ENCODE results near the gene EPB41L5. TPM values are rescaled to one million over a fixed set of nuclear protein-coding genes. Genes with fewer than 3 reads are reported as not detected.

The EPB41L5 gene
- total and polyA plus RNA-seq, 9 of the 15 experiments (the other 6 are each of a cell fraction or from before 2014, with no cell fraction given): 2.3 to 14.1 (median 8.2) TPM

- TF ChIP-seq, protein P1, sequence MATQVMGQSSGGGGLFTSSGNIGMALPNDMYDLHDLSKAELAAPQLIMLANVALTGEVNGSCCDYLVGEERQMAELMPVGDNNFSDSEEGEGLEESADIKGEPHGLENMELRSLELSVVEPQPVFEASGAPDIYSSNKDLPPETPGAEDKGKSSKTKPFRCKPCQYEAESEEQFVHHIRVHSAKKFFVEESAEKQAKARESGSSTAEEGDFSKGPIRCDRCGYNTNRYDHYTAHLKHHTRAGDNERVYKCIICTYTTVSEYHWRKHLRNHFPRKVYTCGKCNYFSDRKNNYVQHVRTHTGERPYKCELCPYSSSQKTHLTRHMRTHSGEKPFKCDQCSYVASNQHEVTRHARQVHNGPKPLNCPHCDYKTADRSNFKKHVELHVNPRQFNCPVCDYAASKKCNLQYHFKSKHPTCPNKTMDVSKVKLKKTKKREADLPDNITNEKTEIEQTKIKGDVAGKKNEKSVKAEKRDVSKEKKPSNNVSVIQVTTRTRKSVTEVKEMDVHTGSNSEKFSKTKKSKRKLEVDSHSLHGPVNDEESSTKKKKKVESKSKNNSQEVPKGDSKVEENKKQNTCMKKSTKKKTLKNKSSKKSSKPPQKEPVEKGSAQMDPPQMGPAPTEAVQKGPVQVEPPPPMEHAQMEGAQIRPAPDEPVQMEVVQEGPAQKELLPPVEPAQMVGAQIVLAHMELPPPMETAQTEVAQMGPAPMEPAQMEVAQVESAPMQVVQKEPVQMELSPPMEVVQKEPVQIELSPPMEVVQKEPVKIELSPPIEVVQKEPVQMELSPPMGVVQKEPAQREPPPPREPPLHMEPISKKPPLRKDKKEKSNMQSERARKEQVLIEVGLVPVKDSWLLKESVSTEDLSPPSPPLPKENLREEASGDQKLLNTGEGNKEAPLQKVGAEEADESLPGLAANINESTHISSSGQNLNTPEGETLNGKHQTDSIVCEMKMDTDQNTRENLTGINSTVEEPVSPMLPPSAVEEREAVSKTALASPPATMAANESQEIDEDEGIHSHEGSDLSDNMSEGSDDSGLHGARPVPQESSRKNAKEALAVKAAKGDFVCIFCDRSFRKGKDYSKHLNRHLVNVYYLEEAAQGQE (IDR thresholded peaks at IDR 0.05; ENCODE audit: borderline replicate concordance): peak; percentile 84
- TF ChIP-seq, protein P1 (CRISPR knock-in tag; IDR thresholded peaks at IDR 0.05; ENCODE audit: low read depth): no peak; the same call in 1 of the 2 replicates
- peak; percentile 97 for TF ChIP-seq BHLHE40 (IDR thresholded peaks at IDR 0.05; ENCODE audit: low read length)
- TF ChIP-seq, protein P2, sequence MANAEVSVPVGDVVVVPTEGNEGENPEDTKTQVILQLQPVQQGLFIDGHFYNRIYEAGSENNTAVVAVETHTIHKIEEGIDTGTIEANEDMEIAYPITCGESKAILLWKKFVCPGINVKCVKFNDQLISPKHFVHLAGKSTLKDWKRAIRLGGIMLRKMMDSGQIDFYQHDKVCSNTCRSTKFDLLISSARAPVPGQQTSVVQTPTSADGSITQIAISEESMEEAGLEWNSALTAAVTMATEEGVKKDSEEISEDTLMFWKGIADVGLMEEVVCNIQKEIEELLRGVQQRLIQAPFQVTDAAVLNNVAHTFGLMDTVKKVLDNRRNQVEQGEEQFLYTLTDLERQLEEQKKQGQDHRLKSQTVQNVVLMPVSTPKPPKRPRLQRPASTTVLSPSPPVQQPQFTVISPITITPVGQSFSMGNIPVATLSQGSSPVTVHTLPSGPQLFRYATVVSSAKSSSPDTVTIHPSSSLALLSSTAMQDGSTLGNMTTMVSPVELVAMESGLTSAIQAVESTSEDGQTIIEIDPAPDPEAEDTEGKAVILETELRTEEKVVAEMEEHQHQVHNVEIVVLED (CRISPR knock-in tag; IDR thresholded peaks at IDR 0.05): peak; percentile 73
- TF ChIP-seq HMGN3 (IDR thresholded peaks at IDR 0.05; ENCODE audit: borderline replicate concordance, extremely low read depth, insufficient read length, low read depth, low read length): peak; percentile 0
- no peak for TF ChIP-seq SP2 (IDR thresholded peaks at IDR 0.05; ENCODE audit: extremely low read depth, low read depth, low read length, poor library complexity, severe bottlenecking)
- TF ChIP-seq ZNF668 (CRISPR knock-in tag; IDR thresholded peaks at IDR 0.05): 0 out of 2 replicates have a peak, but pooled peaks have one; percentile 19
- TF ChIP-seq MAX (CRISPR knock-in tag; IDR thresholded peaks at IDR 0.05): peak; percentile 98
- no peak for TF ChIP-seq TAL1 (IDR thresholded peaks at IDR 0.05)
- TF ChIP-seq EHMT2 (IDR thresholded peaks at IDR 0.05): no peak
- no peak for TF ChIP-seq ZBTB8A (IDR thresholded peaks at IDR 0.05; ENCODE audit: partially characterized antibody)
- peak; percentile 76 for TF ChIP-seq DMBX1 (CRISPR knock-in tag; IDR thresholded peaks at IDR 0.05; ENCODE audit: borderline replicate concordance)
- no peak for TF ChIP-seq TSC22D4 (tag; IDR thresholded peaks at IDR 0.05)
- no peak for TF ChIP-seq CHD1 (IDR thresholded peaks at IDR 0.05; ENCODE audit: low read length)
- peak; percentile 25; the same call in 1 of the 2 replicates for TF ChIP-seq TCF3 (CRISPR knock-in tag; IDR thresholded peaks at IDR 0.05)
- peak; percentile 99 for TF ChIP-seq MYC (IDR thresholded peaks at IDR 0.05; ENCODE audit: low read depth, low read length)
- TF ChIP-seq MYC (CRISPR knock-in tag; IDR thresholded peaks at IDR 0.05; ENCODE audit: borderline replicate concordance, low read depth): no peak
These were observed 210.4 kb downstream of the EPB41L5 start, which contains the start of gene TMEM185B (continued) for GRCh38 chr2:120223034-120223912.
